GM18526 (cell line): ENCODE data around the gene RPL12.
A peak's percentile ranks its signal among the peaks of the same experiment; 100 is the strongest.

ENCODE experiments used
- POLR2A ChIP-seq: IDR thresholded peaks from 3 replicates; pipeline ENCODE4 v1.6.1; 2011; ENCODE audit not compliant: insufficient read length; ENCODE audit errors: extremely low read depth

Gene RPL12

GRCh38 chr9:127450830-127451607, at the start of gene RPL12, which contains the start of gene LRSAM1:
TSS of gene RPL12 (minus strand) at chr9:127451406. CDS start at chr9:127451317, 89 bp downstream.
TSS of gene LRSAM1 (plus strand) at chr9:127451510. CDS start at chr9:127454528, 3,018 bp downstream.
- peak; percentile 99 for TF ChIP-seq POLR2A

GRCh38 chr9:127500862-127501261, 49.7 kb upstream of the RPL12 start:
- no peak for TF ChIP-seq POLR2A

DNA sequence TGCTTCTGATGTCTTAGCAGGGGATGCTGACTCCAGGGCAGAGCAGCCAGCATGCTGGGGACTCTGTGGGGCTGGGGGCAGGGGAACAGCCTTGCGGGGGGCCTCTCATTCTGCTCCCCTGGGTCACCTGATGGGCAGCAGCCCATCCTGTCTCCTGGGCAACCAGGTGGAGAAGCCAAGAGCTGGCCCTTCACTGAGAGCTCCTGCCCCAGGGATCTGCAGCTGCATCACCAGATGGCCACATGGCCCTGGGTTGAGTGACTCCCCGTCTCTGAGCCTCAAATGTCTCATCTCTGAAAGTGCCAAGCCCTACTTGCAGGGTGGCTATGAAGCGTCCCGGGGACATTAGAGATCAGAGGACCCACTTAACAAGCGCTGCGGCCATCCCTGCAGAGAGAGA, 49.2 kb upstream of the RPL12 start:
- no peak for TF ChIP-seq POLR2A

DNA sequence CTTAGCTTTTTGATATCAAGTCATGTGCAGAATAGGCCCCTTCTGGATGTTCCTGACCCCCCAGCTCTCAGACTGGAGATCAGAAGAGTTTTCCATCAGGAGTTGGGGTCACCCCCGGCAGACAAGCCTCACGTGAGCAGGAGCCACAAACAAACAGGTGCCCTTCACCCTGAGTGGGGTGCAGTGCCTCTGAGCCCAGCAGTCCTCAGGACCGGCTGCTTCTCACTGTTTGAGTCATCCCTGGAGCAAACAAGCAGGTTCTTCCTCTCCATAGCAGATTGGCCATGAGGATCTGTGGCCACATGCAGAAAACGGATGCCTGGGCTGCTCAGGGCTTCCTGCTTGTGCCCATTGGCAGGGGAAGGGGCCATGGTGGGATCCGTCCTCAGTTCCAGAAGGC, 47.1 kb upstream of the RPL12 start:
- TF ChIP-seq POLR2A = no peak

- TF ChIP-seq POLR2A = no peak
These were observed 46.6 kb upstream of the RPL12 start for GRCh38 chr9:127497656-127498290.

- TF ChIP-seq POLR2A = no peak
These were observed 45.8 kb upstream of the RPL12 start for GRCh38 chr9:127496974-127497373.

GRCh38 chr9:127495884-127496555, 44.8 kb upstream of the RPL12 start:
- TF ChIP-seq POLR2A = no peak

DNA sequence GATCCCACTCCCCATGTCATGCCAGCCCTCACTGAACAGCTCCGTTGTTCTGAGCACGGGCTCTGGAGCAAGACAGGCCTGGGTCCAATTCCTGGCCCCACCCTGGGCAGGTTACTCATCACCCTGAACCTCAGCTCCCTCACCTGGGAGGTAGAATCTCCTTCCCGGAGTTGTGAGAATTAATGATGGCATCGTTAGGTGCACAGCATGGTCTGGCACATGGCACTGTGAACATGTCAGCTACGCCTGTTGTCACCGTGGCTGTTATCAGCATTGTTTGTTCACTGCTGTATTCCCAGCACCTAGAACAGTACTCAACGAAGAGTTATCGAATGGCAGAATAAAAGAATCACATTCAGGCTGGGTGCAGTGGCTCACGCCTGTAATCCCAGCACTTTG, 43.1 kb upstream of the RPL12 start:
- TF ChIP-seq POLR2A = no peak

DNA sequence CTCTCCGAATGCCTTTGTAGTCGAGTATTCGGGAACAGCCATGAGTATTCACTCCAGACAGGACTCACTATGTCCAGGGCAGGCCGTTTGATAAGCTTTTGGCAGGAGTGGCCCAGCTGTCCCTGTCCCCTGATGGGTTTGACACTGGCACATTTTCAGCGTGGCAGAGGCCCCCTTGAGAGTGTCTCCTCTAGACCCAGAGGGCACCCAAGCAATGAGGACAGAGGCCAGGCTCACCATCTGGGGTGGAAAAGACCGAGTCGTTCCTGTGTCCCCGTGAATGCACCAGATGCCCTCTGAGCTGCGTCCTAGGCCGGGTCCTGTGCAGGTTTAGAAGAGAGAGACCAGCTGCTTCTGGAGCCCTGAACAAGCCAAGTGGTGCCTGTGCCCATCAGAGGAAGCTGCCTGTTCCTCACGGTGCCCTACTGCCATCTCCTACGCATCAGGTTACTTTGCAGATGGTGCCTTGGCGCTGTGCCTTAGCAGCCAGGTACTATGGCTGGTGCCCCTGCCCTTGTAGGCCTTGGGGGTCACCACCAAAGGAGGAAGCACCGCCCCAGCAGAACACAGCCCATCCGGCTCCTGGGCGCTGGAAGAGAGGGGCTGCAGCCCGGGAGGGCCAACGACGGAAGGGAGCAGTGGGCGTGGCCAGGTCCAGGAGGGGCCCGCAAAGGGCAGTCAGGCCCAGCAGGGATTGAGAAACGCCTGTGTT, 42.5 kb upstream of the RPL12 start:
- no peak for TF ChIP-seq POLR2A

GRCh38 chr9:127492616-127493015, 41.4 kb upstream of the RPL12 start:
- TF ChIP-seq POLR2A = no peak

GRCh38 chr9:127491516-127491915, 40.3 kb upstream of the RPL12 start:
- TF ChIP-seq POLR2A = no peak

- TF ChIP-seq POLR2A = no peak
These were observed 39.5 kb upstream of the RPL12 start for GRCh38 chr9:127490535-127491230.

DNA sequence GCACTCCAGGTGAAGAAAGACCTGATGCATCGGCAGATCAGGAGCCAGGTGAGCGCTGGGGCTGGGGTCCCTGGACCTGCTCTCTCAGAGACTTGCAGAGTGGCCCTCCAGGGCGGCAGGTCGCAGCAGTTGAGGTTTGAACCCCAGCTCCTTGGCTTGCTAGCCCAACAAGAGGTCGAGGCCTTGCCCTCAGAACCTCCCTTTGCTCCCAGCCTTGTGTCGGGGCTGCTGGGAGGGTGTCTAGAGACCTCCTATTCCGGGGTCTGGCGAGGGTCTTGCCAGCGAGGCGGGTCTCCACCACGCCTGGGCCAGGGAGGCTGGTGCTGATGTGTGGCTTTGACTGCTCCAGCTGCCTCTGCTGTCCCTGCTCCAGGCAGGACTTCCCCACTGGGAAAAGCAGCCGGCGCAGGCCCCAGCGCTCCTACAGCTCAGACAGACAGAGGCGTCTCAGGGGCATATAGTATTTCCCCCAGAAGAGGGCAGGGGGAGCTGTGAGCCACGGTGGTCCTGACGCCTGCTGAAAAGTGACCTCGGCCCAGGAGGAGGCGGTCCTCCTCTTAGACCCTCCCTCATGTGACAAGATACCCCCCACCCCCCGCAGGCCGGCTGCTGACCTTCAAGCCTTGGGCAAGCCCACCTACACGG, 38.4 kb upstream of the RPL12 start:
- no peak for TF ChIP-seq POLR2A

GRCh38 chr9:127488946-127489345, 37.7 kb upstream of the RPL12 start:
- no peak for TF ChIP-seq POLR2A
